Stimulated activated CD4-positive, alpha-beta T cell treated with anti-CD3 and anti-CD28 coated beads, TNF-alpha, amount 100 ng/mL, for 4 hours (primary cell): ENCODE results near the gene TAOK2.
"Not testable (repeated sequence)": the region's sequence is repeated elsewhere in the genome, so short reads cannot be mapped to it uniquely, and the experiment has no call there.

Source experiments
- DNase-seq, 3 experiments: peaks; one replicate each; pipeline ENCODE4 v3.0.0-alpha.2; 2020; ENCODE audit warnings: low read depth in 3 of 3

TAOK2 gene

GRCh38 chr16:30003670-30004423 is 30.2 kb downstream of the TAOK2 start:
- no peak for DNase-seq

- no peak for DNase-seq
Measured at GRCh38 chr16:30004424-30004776, 30.7 kb downstream of the TAOK2 start.

GRCh38 chr16:30004811-30005242 is 31.2 kb downstream of the TAOK2 start:
- no peak for DNase-seq

GRCh38 chr16:30005341-30006094 is 31.9 kb downstream of the TAOK2 start:
- DNase-seq: no peak

- no peak for DNase-seq
Measured at GRCh38 chr16:30006095-30006473, 32.4 kb downstream of the TAOK2 start.

- DNase-seq: no peak
Measured at GRCh38 chr16:30006659-30007377, 33.1 kb downstream of the TAOK2 start.

GRCh38 chr16:30007378-30007895 is 33.8 kb downstream of the TAOK2 start:
- DNase-seq: no peak

- no peak for DNase-seq
Measured at GRCh38 chr16:30009085-30009862, 35.6 kb downstream of the TAOK2 start.

- no peak for DNase-seq
Measured at GRCh38 chr16:30009990-30010843, 36.5 kb downstream of the TAOK2 start.

- no peak for DNase-seq
Measured at GRCh38 chr16:30010844-30011713, 37.4 kb downstream of the TAOK2 start, which contains the start of gene DOC2A. TSS of gene DOC2A (minus strand) at chr16:30011027. CDS start at chr16:30010222, 805 bp downstream.

GRCh38 chr16:30011714-30012504 is 38.2 kb downstream of the TAOK2 start:
- DNase-seq: no peak

GRCh38 chr16:30012598-30012997 is 38.9 kb downstream of the TAOK2 start:
- not testable (repeated sequence) for DNase-seq

GRCh38 chr16:30015450-30015849 is 41.8 kb downstream of the TAOK2 start:
- not testable (repeated sequence) for DNase-seq

- no peak for DNase-seq
Measured at GRCh38 chr16:30016555-30017276, 43.0 kb downstream of the TAOK2 start.

GRCh38 chr16:30017277-30017656 is 43.6 kb downstream of the TAOK2 start:
- no peak for DNase-seq

GRCh38 chr16:30017937-30018336 is 44.3 kb downstream of the TAOK2 start:
- DNase-seq: not testable (repeated sequence)

GRCh38 chr16:30018731-30019158 is 45.1 kb downstream of the TAOK2 start:
- DNase-seq: no peak

- no peak for DNase-seq
Measured at GRCh38 chr16:30022887-30023286, 49.2 kb downstream of the TAOK2 start, which contains the start of gene C16orf92. TSS of gene C16orf92 (plus strand) at chr16:30023198. CDS start at chr16:30023341, 143 bp downstream.
